Loucy (cell line): Measurements from ENCODE around the gene CRELD2.

Experiments used
- CTCF ChIP-seq: fragments of 200-600 bp; sonication (generic); conservative IDR thresholded peaks from 2 replicates; pipeline ENCODE4 v1.5.1; 2014; ENCODE audit warnings: mild to moderate bottlenecking, antibody characterized with exemption, low read length
- EZH2phosphoT487 ChIP-seq: fragments of 200-600 bp; IDR thresholded peaks from 2 replicates; pipeline ENCODE4 v1.6.1; 2018; ENCODE audit warnings: antibody characterized with exemption, mild to moderate bottlenecking, moderate library complexity, borderline replicate concordance

GRCh38 chr22:49972163-49973017, 54.0 kb downstream of the CRELD2 start:
- TF ChIP-seq CTCF (no peak), EZH2phosphoT487 (no peak)
